ENCODE measurements around the gene POLN. TPM values are rescaled to one million over a fixed set of nuclear protein-coding genes. Genes with fewer than 3 reads are reported as not detected.

Gene POLN
- total and polyA plus RNA-seq, 2 of the 4 experiments (the other 2 are of a cell fraction), result 0.63 to 0.72 TPM

DNA sequence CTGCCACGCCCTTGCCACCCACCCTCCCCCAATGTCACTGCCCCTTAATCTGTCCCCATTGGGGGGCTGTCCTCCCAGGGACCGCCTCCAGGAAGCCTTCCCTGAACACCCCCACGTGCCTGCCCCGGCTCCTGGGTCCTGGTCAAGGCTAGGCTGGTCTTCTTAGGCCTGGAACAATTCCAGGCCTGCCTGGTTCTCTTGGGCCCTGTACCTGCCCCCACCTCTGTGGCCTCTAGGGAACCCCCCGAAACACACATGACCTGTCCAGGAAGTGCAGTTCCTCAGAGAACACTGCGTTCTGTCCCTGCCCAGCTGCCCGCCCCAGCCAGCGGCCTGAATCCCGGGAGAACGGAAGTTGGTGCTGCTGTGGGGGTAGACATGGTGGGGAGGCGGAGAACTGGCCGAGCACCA lies 14.9 kb upstream of the POLN start:
- no peak overlapping the region for H2BK120ac ChIP-seq (ENCODE audit: low read depth, low read length)
- DNase-seq, result no peak
- peaks cover 57% of the 10 kb centered on the region for H3K36me3 ChIP-seq (ENCODE audit: control insufficient read depth, insufficient read depth, low read length)
- H4K5ac ChIP-seq (ENCODE audit: low read depth, low read length), result no peak overlapping the region
- no peak overlapping the region for H3K14ac ChIP-seq (replicated peaks; ENCODE audit: low read depth, low read length)
- H3K9ac ChIP-seq (ENCODE audit: low read depth, low read length), result no peak overlapping the region
- in situ Hi-C loops (cut with MboI; ENCODE audit: low sequenced_read_pairs), result no loop called here
- no peak overlapping the region for H3K18ac ChIP-seq (ENCODE audit: low read depth, low read length)
- BruUV-seq (replicated peaks), result no TSS peak
- no peak overlapping the region for H4K91ac ChIP-seq (ENCODE audit: insufficient read depth, low read depth, low read length)
- ChIA-PET CTCF (no interaction called here), POLR2A (ENCODE audit: unreplicated experiment) (no interaction called here)
- no peak overlapping the region for H2AFZ ChIP-seq (replicated peaks; ENCODE audit: low read length, poor library complexity)
- no peak overlapping the region for H2BK15ac ChIP-seq (ENCODE audit: low read depth, low read length)
- H3K4me3 ChIP-seq (ENCODE audit: insufficient read depth, low read depth, low read length), result no peak overlapping the region
- H4K8ac ChIP-seq (ENCODE audit: low read depth in 2 of 2, low read length in 2 of 2), result no peak overlapping the region
- H3K56ac ChIP-seq (ENCODE audit: extremely low read depth, insufficient read depth, low read length), result no peak overlapping the region
- peaks cover 80% of the 10 kb centered on the region for H4K20me1 ChIP-seq (ENCODE audit: insufficient read depth, low read length)
- H3K79me1 ChIP-seq (ENCODE audit: low read depth in 1 of 2, low read length in 2 of 2), result peaks cover 35 to 72% of the 10 kb centered on the region in 2 experiments
- H2BK20ac ChIP-seq (ENCODE audit: low read depth, low read length), result no peak overlapping the region
- H3K4me2 ChIP-seq (ENCODE audit: low read depth, low read length), result no peak overlapping the region
- H2BK5ac ChIP-seq (ENCODE audit: low read depth, low read length, poor library complexity, severe bottlenecking), result no peak overlapping the region
- peaks cover 6% of the 10 kb centered on the region; the same call in 1 of the 2 replicates for H3K4me1 ChIP-seq (ENCODE audit: control insufficient read depth, insufficient read depth, low read length)
- no peaks in the 10 kb centered on the region for H3K9me3 ChIP-seq (ENCODE audit: control insufficient read depth, insufficient read depth, low read length)
- intact Hi-C loops (cut with micrococcal nuclease), result no loop called here
- dilution Hi-C loops (cut with HindIII; ENCODE audit: low sequenced_read_pairs, unreplicated experiment), result no loop called here
- H2AK5ac ChIP-seq (ENCODE audit: low read depth, low read length), result no peak overlapping the region
- no peak overlapping the region for H2AK9ac ChIP-seq (replicated peaks; ENCODE audit: low read depth, low read length, poor library complexity)
- no peak for ATAC-seq (ENCODE audit: low read depth)
- H3K23ac ChIP-seq (ENCODE audit: low read depth, low read length), result no peak overlapping the region
- no peak overlapping the region for H3K4ac ChIP-seq (ENCODE audit: low read depth, low read length)
- peaks cover 4% of the 10 kb centered on the region; the same call in 1 of the 2 replicates for H3K9me1 ChIP-seq (ENCODE audit: insufficient read depth, low read length)
- no peaks in the 10 kb centered on the region for H3K27me3 ChIP-seq (ENCODE audit: control insufficient read depth, insufficient read depth, low read length)
- no peak for TF ChIP-seq MAFK (IDR thresholded peaks at IDR 0.05; ENCODE audit: low read depth, low read length)
- TF ChIP-seq, protein P1, sequence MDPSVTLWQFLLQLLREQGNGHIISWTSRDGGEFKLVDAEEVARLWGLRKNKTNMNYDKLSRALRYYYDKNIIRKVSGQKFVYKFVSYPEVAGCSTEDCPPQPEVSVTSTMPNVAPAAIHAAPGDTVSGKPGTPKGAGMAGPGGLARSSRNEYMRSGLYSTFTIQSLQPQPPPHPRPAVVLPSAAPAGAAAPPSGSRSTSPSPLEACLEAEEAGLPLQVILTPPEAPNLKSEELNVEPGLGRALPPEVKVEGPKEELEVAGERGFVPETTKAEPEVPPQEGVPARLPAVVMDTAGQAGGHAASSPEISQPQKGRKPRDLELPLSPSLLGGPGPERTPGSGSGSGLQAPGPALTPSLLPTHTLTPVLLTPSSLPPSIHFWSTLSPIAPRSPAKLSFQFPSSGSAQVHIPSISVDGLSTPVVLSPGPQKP (IDR thresholded peaks at IDR 0.05; ENCODE audit: borderline replicate concordance, low read depth, low read length), result no peak
- TF ChIP-seq, protein P2, sequence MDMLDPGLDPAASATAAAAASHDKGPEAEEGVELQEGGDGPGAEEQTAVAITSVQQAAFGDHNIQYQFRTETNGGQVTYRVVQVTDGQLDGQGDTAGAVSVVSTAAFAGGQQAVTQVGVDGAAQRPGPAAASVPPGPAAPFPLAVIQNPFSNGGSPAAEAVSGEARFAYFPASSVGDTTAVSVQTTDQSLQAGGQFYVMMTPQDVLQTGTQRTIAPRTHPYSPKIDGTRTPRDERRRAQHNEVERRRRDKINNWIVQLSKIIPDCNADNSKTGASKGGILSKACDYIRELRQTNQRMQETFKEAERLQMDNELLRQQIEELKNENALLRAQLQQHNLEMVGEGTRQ (IDR thresholded peaks at IDR 0.05; ENCODE audit: low read depth, low read length), result no peak
- TF ChIP-seq MAZ (IDR thresholded peaks at IDR 0.05; ENCODE audit: borderline replicate concordance, low read depth, low read length), result no peak
- TF ChIP-seq CTCF (conservative IDR thresholded peaks at IDR 0.05; ENCODE audit: low read depth, low read length), result no peak
- no peak for TF ChIP-seq RAD21 (IDR thresholded peaks at IDR 0.05; ENCODE audit: low read length)
- TF ChIP-seq FOS (IDR thresholded peaks at IDR 0.05; ENCODE audit: low read depth, low read length), result no peak
- no peak for TF ChIP-seq CEBPB (IDR thresholded peaks at IDR 0.05; ENCODE audit: low read depth, low read length)
- TF ChIP-seq MXI1 (IDR thresholded peaks at IDR 0.05; ENCODE audit: borderline replicate concordance, low read depth, low read length), result no peak
- TF ChIP-seq SMC3 (IDR thresholded peaks at IDR 0.05; ENCODE audit: low read depth, low read length), result no peak
- no peak for TF ChIP-seq POLR2A (IDR thresholded peaks at IDR 0.05; ENCODE audit: low read depth, low read length)
- no peak for TF ChIP-seq RCOR1 (IDR thresholded peaks at IDR 0.05; ENCODE audit: insufficient replicate concordance, low read length)
- TF ChIP-seq BHLHE40 (IDR thresholded peaks at IDR 0.05; ENCODE audit: low read depth, low read length), result no peak
- TF ChIP-seq CHD1 (IDR thresholded peaks at IDR 0.05; ENCODE audit: low read depth, low read length), result no peak
- no peak for TF ChIP-seq RFX5 (IDR thresholded peaks at IDR 0.05; ENCODE audit: low read depth, low read length)
- TF ChIP-seq NFE2L2 (IDR thresholded peaks at IDR 0.05; ENCODE audit: low read depth, low read length), result no peak
- no peak overlapping the region for H3K27ac ChIP-seq (ENCODE audit: insufficient read depth, low read length)
- WGBS, 2 experiments (ENCODE audit: extremely low coverage in 2 of 2, insufficient read length in 1 of 2), result 70% methylated on average over 4 of the region's 12 CpGs; no CpG with 5 or more reads in 1 of the 2 experiments

All from IMR-90 (cell line).